ENCODE measurements around the gene TMCO4.

DNA sequence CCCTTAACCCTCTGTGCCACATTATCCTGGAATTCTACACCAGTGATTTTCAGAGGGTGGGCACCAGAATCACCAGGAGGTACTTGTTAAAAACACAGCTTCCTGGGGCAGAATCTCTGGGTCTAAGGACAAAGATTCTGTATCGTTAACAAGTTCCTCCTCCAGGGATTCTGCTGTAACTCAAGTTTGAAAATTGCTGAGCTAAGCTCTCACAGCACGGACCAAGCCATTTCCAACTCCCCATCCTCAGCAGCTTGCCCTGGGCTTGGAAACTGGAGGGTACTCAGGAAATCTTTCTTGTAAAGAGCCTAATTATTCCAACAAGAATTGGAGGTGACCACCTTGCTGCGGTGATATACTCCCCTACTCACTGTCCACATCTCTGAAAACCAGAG is 48.8 kb downstream of the TMCO4 start:
- TF ChIP-seq TCF12 (IDR thresholded peaks at IDR 0.05; ENCODE audit: low read depth) (no peak), TAF1 (IDR thresholded peaks at IDR 0.05; ENCODE audit: low read depth) (no peak), FOXM1 (IDR thresholded peaks at IDR 0.05; ENCODE audit: borderline replicate concordance, low read depth) (no peak), EP300 (IDR thresholded peaks at IDR 0.05; ENCODE audit: borderline replicate concordance) (no peak), TEAD4 (IDR thresholded peaks at IDR 0.05) (no peak), CEBPB (IDR thresholded peaks at IDR 0.05) (no peak), EGR1 (IDR thresholded peaks at IDR 0.05) (no peak), CREB1 (IDR thresholded peaks at IDR 0.05; ENCODE audit: low read depth) (no peak)
